Nephron progenitor cell (in vitro differentiated cells): ENCODE data around the gene RCN1.
"Not testable (repeated sequence)": the region's sequence is repeated elsewhere in the genome, so short reads cannot be mapped to it uniquely, and the experiment has no call there.

Source experiments
- DNase-seq: peaks from one replicate; pipeline ENCODE4 v3.0.0; 2021
- H3K27ac Mint-ChIP-seq: 2 replicates; pipeline ENCODE4 v1.8.0; 2021; ENCODE audit warnings: mild to moderate bottlenecking, moderate library complexity, mixed read lengths
- H3K27me3 Mint-ChIP-seq: 2 replicates; pipeline ENCODE4 v1.8.0; 2021; ENCODE audit warnings: mild to moderate bottlenecking, low read depth, mixed read lengths; ENCODE audit not compliant: poor library complexity
- H3K36me3 Mint-ChIP-seq: 2 replicates; pipeline ENCODE4 v1.8.0; 2021; ENCODE audit warnings: low read depth, mixed read lengths
- H3K4me1 Mint-ChIP-seq: 2 replicates; pipeline ENCODE4 v1.8.0; 2021; ENCODE audit warnings: mixed read lengths
- H3K4me3 Mint-ChIP-seq: 2 replicates; pipeline ENCODE4 v1.8.0; 2021; ENCODE audit warnings: mild to moderate bottlenecking, moderate library complexity, mixed read lengths
- H3K9me3 Mint-ChIP-seq: 2 replicates; pipeline ENCODE4 v1.8.0; 2021; ENCODE audit warnings: mild to moderate bottlenecking, moderate library complexity, mixed read lengths
- TF ChIP-seq, protein P1 (sequence below): fragments of 200-600 bp; sonication (generic); IDR thresholded peaks from 2 replicates; pipeline ENCODE4 v1.5.0; 2021; ENCODE audit warnings: antibody characterized with exemption

Gene RCN1

DNA sequence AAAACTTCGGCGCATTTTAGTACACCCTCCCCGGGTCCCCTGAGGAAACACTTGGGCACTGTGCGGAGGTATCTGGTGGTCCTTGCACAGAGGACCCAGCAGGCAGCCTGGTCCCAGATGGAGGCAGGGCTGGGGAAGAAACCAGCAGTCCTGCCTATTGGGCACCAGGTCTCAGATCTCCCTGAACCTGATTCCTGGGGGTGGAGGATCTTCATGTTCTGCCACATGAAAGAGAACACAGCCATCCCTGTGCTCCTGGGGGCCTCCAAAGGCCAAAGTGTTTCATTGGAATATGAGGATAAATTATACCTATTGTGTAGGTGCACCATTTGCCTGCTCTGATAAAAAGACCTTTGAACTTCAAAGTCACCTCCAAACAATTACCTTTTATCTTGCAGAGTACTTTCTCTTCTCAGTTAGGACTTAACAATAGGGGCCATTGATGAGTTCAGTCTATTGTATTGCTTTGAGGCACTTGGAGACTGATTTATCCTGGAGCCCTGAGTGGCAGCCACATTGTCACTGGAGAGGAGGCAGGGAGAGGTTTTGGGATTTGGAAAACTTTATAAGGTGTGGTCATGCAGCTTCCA lies 1.8 kb downstream of the RCN1 start:
- TF ChIP-seq, protein P1, sequence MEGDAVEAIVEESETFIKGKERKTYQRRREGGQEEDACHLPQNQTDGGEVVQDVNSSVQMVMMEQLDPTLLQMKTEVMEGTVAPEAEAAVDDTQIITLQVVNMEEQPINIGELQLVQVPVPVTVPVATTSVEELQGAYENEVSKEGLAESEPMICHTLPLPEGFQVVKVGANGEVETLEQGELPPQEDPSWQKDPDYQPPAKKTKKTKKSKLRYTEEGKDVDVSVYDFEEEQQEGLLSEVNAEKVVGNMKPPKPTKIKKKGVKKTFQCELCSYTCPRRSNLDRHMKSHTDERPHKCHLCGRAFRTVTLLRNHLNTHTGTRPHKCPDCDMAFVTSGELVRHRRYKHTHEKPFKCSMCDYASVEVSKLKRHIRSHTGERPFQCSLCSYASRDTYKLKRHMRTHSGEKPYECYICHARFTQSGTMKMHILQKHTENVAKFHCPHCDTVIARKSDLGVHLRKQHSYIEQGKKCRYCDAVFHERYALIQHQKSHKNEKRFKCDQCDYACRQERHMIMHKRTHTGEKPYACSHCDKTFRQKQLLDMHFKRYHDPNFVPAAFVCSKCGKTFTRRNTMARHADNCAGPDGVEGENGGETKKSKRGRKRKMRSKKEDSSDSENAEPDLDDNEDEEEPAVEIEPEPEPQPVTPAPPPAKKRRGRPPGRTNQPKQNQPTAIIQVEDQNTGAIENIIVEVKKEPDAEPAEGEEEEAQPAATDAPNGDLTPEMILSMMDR, result no peak
- Mint-ChIP-seq H3K4me3 (peak overlapping the region; percentile 91), H3K27ac (no peak overlapping the region), H3K9me3 (peaks cover 3% of the 10 kb centered on the region), H3K4me1 (peaks cover 54% of the 10 kb centered on the region), H3K36me3 (peaks cover 50% of the 10 kb centered on the region), H3K27me3 (no peaks in the 10 kb centered on the region)
- no peak for DNase-seq

DNA sequence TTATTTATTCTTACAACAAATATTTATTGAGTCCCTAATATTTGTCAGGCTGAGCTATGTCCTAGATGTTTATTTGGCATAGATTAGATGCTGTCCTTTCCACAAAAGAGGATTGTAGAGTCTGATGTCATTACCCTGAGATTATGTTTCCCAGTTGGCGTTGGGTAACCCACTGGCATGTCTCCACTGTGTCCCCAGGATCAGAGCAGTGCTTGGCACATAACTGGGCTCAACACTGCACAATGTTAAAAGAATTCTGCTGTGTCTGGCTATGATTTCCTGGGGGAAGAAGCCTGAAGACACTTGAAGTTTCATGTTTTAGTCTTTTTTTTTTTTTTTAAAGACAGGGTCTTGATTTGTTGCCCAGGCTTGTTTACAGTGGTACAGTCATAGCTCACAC lies 4.0 kb downstream of the RCN1 start:
- no peak for DNase-seq
- H3K4me3 Mint-ChIP-seq, result no peak overlapping the region
- no peaks in the 10 kb centered on the region for H3K27me3 Mint-ChIP-seq
- H3K27ac Mint-ChIP-seq, result no peak overlapping the region
- TF ChIP-seq, protein P1, result no peak
- peaks cover 3% of the 10 kb centered on the region for H3K9me3 Mint-ChIP-seq
- H3K36me3 Mint-ChIP-seq, result peaks cover 72% of the 10 kb centered on the region
- H3K4me1 Mint-ChIP-seq, result peaks cover 35% of the 10 kb centered on the region

DNA sequence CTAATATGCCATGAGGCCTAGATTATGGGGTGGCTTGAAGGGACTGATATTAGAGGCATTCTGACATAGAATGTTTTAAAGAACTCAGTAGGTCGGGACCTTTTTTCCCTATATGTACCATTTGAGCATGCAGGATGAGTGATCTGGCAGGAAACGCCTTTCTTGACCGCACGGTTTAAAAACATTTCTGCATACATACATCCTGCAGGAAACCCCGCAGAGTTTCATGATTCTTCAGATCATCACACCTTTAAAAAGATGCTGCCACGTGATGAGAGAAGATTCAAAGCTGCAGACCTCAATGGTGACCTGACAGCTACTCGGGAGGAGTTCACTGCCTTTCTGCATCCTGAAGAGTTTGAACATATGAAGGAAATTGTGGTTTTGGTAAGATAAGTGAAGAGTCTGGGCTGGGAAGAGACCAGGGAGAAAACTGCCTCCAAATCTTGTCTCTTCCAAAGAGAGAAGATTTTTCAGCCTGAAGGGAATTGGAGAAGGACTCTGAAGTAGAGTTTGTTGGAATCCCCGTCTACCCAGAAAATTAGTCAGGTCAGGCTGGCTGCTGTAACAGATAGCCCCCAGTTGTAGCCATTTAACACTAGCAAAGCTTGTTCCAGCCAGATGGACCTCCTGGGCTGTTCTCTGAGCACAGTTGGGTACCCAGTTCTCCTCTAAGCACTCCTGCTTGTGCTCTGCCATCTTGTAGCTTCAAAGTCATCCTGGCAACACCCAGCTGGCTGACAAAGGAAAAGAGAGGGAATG lies 7.4 kb downstream of the RCN1 start:
- Mint-ChIP-seq H3K9me3 (peaks cover 3% of the 10 kb centered on the region), H3K4me1 (peaks cover 28% of the 10 kb centered on the region), H3K4me3 (no peak overlapping the region), H3K36me3 (peaks cover 96% of the 10 kb centered on the region), H3K27ac (no peak overlapping the region), H3K27me3 (no peaks in the 10 kb centered on the region)
- DNase-seq, result no peak
- TF ChIP-seq, protein P1, result no peak

DNA sequence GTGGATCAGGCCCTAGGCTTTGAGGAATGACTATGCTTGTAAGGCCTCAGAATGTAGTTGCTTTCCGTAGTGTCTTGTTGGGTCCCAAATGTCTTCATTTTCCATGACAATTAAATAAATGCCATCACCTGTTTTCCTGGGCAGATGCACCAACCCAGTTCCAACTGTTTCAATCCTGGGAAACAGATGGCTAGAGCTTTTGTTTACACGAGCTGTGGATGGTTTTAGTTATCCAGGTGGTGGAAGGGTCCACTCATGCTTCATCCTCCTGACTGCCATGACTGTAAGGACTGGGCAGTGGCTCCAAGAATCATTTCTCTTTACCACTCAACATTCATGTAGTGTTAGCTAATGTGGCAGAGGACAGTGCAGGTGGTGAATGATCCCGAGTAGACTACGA lies 8.6 kb downstream of the RCN1 start:
- Mint-ChIP-seq H3K36me3 (peaks cover 95% of the 10 kb centered on the region), H3K9me3 (no peaks in the 10 kb centered on the region), H3K4me1 (peaks cover 21% of the 10 kb centered on the region), H3K27me3 (no peaks in the 10 kb centered on the region), H3K27ac (no peak overlapping the region), H3K4me3 (no peak overlapping the region)
- DNase-seq, result no peak
- TF ChIP-seq, protein P1, result no peak

DNA sequence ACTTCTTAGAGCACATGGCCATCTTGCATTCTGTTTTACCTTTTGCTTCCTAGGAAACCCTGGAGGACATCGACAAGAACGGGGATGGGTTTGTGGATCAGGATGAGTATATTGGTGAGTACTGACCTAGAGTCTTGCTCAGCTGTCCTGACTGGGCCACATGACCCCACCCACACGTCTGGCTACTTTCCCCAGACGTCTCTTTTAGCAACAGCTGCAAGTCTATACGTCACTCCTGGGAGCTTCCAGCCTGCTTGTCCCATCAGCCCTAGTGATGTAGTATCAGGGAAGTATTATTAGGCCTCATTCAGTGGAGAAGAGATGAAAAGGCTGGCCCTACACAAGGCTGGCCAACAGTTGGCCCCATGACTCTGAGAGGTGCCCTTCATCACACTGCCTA lies 9.6 kb downstream of the RCN1 start:
- Mint-ChIP-seq H3K9me3 (no peaks in the 10 kb centered on the region), H3K4me3 (no peak overlapping the region), H3K36me3 (peaks cover 85% of the 10 kb centered on the region), H3K4me1 (peaks cover 16% of the 10 kb centered on the region), H3K27ac (peak overlapping the region; percentile 60), H3K27me3 (no peaks in the 10 kb centered on the region)
- TF ChIP-seq, protein P1, result no peak
- DNase-seq, result no peak

DNA sequence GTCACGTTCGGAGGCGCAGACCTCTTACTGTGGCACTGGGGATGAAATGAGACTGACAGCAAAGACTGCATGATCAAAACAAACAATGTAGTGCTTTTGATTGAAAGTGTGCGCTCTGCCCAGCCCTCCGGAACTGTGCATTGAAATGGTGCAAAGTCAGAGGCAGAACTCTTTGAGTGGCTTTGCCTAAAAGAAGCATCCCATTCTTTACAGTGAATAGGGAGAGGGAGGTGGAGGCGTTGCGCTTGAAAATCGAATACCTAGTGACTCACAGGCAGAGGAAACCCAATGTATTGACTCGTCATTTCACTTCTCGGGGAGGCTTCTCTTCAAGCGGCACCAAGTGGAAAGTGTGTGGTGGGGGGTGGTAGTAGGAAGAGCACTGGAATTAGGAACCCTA lies 10.9 kb downstream of the RCN1 start:
- TF ChIP-seq, protein P1, result no peak
- H3K4me3 Mint-ChIP-seq, result no peak overlapping the region
- no peaks in the 10 kb centered on the region for H3K27me3 Mint-ChIP-seq
- H3K4me1 Mint-ChIP-seq, result peaks cover 16% of the 10 kb centered on the region
- peak overlapping the region; percentile 87 for H3K27ac Mint-ChIP-seq
- DNase-seq, result no peak
- H3K9me3 Mint-ChIP-seq, result no peaks in the 10 kb centered on the region
- H3K36me3 Mint-ChIP-seq, result peaks cover 82% of the 10 kb centered on the region

DNA sequence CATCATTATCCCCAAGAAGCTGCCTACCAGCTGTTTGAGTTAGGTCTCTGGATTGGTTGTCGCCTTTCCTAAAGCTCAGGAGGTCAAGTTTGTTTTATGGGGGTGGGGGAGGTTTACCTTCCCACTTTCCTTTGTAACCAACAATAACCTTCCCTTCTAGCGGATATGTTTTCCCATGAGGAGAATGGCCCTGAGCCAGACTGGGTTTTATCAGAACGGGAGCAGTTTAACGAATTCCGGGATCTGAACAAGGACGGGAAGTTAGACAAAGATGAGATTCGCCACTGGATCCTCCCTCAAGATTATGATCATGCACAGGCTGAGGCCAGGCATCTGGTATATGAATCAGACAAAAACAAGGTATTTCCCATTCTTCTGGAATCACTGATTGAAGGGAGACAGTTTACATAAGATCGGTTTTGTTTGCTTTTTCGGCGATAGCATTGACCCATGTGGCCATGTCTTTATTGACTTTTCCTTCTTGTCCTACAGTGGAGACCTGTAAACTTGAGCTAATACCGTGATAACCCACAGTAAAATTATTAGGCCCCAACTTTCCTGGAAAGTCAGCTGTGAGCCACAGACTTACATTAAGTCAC lies 12.3 kb downstream of the RCN1 start:
- H3K9me3 Mint-ChIP-seq, H3K4me3 Mint-ChIP-seq, H3K27me3 Mint-ChIP-seq, DNase-seq: not testable (repeated sequence)
- peak overlapping the region; percentile 97 for H3K27ac Mint-ChIP-seq
- H3K4me1 Mint-ChIP-seq, result peaks cover 16% of the 10 kb centered on the region
- peaks cover 72% of the 10 kb centered on the region for H3K36me3 Mint-ChIP-seq
